Skin epidermis (tissue), 12 donors: Measurements from ENCODE around the gene SPRED2.
A peak's percentile ranks its signal among the peaks of the same experiment; 100 is the strongest.

Experiments
- H3K27ac ChIP-seq, 21 experiments: fragments of 200-600 bp; sonication (generic) in 11 of 21; one replicate each; pipeline ENCODE4 v1.5.0; 2020; ENCODE audit warnings: mild to moderate bottlenecking in 3 of 21, inconsistent platforms in 2 of 21, moderate library complexity in 2 of 21
- H3K4me3 ChIP-seq, 7 experiments: fragments of 200-600 bp; sonication (generic) in 2 of 7; one replicate each; pipeline ENCODE4 v1.5.0; 2020; ENCODE audit warnings: inconsistent platforms in 2 of 7, mild to moderate bottlenecking in 2 of 7, moderate library complexity in 1 of 7

The SPRED2 gene

GRCh38 chr2:65443509-65444186 is 11.2 kb upstream of the SPRED2 start:
- H3K4me3 ChIP-seq = no peak overlapping the region
- no peak overlapping the region for H3K27ac ChIP-seq

GRCh38 chr2:65442420-65443020 is 10.1 kb upstream of the SPRED2 start:
- no peak overlapping the region for H3K27ac ChIP-seq
- no peak overlapping the region for H3K4me3 ChIP-seq

GRCh38 chr2:65438137-65438899 is 5.9 kb upstream of the SPRED2 start:
- H3K4me3 ChIP-seq = no peak overlapping the region
- H3K27ac ChIP-seq = no peak overlapping the region

GRCh38 chr2:65437392-65438135 is 5.2 kb upstream of the SPRED2 start:
- H3K4me3 ChIP-seq = no peak overlapping the region
- peak overlapping the region in 10 of 21 experiments; percentile 78 to 98 (median 90) for H3K27ac ChIP-seq

- Histone ChIP-seq H3K4me3 (peak overlapping the region; percentile 36 to 77 (median 68)), H3K27ac (peak overlapping the region in 18 of 21 experiments; percentile 72 to 98 (median 88))
Measured at GRCh38 chr2:65436824-65437221, 4.4 kb upstream of the SPRED2 start.

- peak overlapping the region; percentile 36 to 77 (median 68) for H3K4me3 ChIP-seq
- H3K27ac ChIP-seq = peak overlapping the region; percentile 67 to 98 (median 87)
Measured at GRCh38 chr2:65436169-65436823, 3.9 kb upstream of the SPRED2 start.

- Histone ChIP-seq H3K27ac (peak overlapping the region; percentile 67 to 98 (median 87)), H3K4me3 (peak overlapping the region; percentile 36 to 77 (median 68))
Measured at GRCh38 chr2:65435625-65436168, 3.3 kb upstream of the SPRED2 start.

- Histone ChIP-seq H3K4me3 (no peak overlapping the region), H3K27ac (peak overlapping the region in 6 of 21 experiments; percentile 11 to 98 (median 86))
Measured at GRCh38 chr2:65434592-65435241, 2.3 kb upstream of the SPRED2 start.

GRCh38 chr2:65431421-65432226 is 775 bp downstream of the SPRED2 start:
- Histone ChIP-seq H3K4me3 (peak overlapping the region; percentile 78 to 95 (median 82)), H3K27ac (peak overlapping the region; percentile 57 to 96 (median 88))

GRCh38 chr2:65430603-65431420 is 1.6 kb downstream of the SPRED2 start:
- H3K4me3 ChIP-seq = peak overlapping the region; percentile 78 to 95 (median 82)
- H3K27ac ChIP-seq = peak overlapping the region in 20 of 21 experiments; percentile 15 to 96 (median 86)

GRCh38 chr2:65429786-65430602 is 2.4 kb downstream of the SPRED2 start:
- H3K4me3 ChIP-seq = peak overlapping the region; percentile 78 to 95 (median 82)
- peak overlapping the region in 13 of 21 experiments; percentile 19 to 96 (median 90) for H3K27ac ChIP-seq

GRCh38 chr2:65427532-65427931 is 4.9 kb downstream of the SPRED2 start:
- no peak overlapping the region for H3K27ac ChIP-seq
- H3K4me3 ChIP-seq = no peak overlapping the region

- no peak overlapping the region for H3K27ac ChIP-seq
Measured at GRCh38 chr2:65425276-65425675, 7.1 kb downstream of the SPRED2 start.

GRCh38 chr2:65424391-65424790 is 8.0 kb downstream of the SPRED2 start:
- H3K4me3 ChIP-seq = no peak overlapping the region
- H3K27ac ChIP-seq = no peak overlapping the region

More at GRCh38 chr2:65425276-65425675, 7.1 kb downstream of the SPRED2 start:
- H3K4me3 ChIP-seq = no peak overlapping the region

- Histone ChIP-seq H3K27ac (no peak overlapping the region), H3K4me3 (no peak overlapping the region)
Measured at GRCh38 chr2:65421432-65421748, 11.0 kb downstream of the SPRED2 start.
